GM18520 (cell line): ENCODE results near the gene PHF21A.

Experiments
- ATAC-seq: cut with Tn5 transposase; IDR thresholded peaks from one replicate; pipeline ENCODE4 v1.9.1; 2021; ENCODE audit not compliant: unreplicated experiment

The PHF21A gene

DNA sequence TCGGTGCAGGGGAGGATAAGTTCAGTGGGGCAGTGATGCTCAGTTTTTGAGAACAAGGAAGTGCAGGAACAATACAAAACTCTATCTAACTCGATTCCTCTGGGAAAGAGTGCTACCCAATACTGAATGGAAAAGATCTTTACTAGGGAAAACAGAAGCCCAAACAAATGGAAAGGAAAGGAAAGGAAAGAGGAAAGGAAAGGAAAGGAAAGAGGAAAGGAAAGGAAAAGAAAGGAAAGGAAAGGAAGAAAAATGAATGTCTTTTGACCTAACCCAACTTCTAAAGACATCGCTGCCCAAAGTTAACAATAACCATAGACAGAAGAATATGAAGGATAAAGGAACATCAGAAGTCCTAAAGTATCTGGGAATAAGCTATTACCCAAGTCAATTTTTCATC is 41.6 kb downstream of the PHF21A start:
- ATAC-seq: no peak

- no peak for ATAC-seq
These were observed 45.3 kb downstream of the PHF21A start for GRCh38 chr11:46075928-46076327.

DNA sequence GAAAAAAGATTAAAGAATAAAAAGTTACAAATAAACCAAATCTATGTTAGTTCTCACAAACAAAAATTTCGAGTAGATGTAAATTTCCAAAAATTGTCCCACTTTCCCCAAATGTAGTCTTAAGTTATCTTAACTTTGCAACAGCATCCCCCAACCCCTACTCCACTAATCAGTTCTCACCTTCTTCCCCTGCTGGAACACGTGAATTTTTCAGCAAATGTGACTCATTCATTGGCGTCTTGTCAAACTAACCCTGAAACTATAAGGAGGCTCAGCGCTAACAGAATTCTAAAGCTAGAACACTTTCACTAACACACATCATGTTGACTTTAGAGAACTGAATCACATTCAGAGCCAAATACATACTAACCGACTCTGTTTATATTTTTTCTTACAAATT is 46.1 kb downstream of the PHF21A start:
- ATAC-seq: no peak

DNA sequence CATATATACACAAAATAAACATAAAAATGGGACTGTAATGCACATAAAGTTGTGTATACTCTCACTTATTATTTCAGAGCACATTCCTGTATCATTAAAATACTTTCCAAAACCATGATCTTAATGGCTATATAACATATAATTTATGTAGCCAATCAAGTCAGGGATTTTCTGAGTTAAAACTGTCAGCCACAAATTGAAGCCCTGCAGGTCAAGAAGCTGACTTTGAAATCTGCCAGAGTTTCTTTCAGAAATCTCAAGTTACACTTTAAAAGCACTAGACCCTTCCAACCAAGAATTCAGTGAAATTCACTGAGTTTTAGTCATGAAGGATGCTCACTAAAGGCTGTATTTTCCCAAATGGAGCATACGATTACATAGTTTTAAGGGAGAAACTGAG is 47.6 kb downstream of the PHF21A start:
- ATAC-seq: no peak

DNA sequence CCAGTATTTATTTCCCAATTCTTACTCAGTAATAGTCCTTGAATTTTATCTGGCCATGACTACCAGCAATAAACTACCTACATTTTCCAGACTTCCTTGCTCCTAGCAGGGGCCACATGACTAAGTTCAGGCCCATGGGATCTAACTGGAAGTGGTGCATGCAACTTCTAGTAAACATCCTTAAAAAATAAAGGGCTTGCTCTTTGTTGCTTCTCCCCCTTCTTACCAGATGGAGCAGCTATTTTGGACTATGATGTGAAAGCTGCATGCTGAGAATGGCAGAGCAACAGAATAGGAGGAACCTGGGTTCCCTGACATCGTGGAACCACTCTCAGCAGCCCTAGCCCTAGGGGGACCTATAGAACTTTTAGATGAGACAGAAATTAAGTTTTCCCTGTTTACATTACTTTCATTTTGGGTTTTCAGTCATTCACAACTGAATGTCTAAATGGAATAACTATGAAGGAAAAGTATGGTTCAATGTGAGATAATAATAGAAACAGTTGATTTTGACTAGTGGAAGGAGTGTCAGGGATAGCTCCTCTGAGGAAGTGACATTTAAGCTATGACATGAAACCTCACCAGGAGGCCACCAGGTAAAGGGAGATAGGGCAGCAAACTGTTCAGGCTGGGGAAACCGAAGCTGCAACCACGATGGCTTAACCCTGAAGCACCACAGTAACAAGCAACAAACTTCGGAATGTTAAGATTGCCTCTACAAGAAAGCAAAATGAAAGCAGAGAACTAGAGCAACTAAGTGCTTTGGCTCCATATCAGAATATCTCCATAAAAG is 48.9 kb downstream of the PHF21A start:
- ATAC-seq: no peak

DNA sequence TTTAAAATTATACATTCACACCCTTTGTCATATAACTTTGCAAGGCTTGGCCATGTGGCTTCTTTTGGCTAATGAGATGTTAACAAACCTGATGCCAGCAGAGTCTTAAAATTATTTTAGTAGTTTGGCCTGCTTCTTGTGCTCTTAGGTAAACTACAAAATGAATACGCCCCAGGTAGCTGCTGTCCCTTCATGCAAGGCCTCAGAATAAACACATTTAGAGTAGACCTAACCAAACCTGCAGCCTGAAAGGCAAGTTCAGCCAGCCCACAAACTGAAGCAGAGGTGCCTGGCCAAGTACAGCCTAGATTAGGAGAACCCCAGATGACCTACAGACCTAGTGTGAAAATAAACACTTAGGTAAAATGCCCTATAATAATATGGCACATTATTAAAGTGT is 50.2 kb downstream of the PHF21A start:
- ATAC-seq: no peak

DNA sequence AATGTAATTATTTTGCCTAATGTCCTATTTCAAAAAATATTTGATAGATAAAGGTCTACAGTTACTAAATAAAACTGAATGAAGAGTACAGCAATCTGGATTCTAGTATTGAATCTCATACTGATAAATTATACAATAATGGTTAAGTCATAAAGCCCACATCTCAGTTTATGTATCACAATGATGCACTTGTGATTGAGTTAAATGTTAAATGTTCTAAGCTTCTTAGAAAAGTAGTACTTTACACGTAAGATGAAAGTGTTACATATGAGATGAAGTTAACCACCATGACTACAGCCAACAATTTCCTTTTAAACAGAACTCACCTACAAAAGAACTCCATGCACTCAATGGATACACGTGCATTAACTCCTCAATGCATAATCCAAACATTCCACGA is 51.7 kb downstream of the PHF21A start:
- no peak for ATAC-seq

- ATAC-seq: no peak
These were observed 54.9 kb downstream of the PHF21A start for GRCh38 chr11:46066335-46066734.

GRCh38 chr11:46065681-46066080 is 55.6 kb downstream of the PHF21A start:
- ATAC-seq: no peak

DNA sequence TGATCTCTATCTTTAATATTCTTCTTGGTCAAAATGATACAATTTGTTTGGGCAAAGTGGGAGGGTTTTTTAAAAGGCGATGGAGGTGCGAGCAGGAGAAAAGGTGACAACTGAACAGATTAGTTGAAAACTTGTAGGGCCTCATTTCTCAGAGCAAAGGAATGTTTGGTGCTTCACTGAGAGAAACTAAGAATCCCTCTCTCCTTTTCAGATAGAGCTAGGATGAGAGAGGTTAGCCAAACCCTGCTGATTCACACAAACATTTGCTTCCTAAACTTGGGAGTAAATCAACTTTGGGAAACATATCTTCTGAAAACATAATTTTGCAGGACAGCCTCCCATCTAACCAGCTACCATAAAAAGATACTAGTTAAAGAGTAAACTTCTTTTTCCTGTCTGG is 57.0 kb downstream of the PHF21A start:
- no peak for ATAC-seq

- no peak for ATAC-seq
These were observed 58.1 kb downstream of the PHF21A start for GRCh38 chr11:46063138-46063537.

DNA sequence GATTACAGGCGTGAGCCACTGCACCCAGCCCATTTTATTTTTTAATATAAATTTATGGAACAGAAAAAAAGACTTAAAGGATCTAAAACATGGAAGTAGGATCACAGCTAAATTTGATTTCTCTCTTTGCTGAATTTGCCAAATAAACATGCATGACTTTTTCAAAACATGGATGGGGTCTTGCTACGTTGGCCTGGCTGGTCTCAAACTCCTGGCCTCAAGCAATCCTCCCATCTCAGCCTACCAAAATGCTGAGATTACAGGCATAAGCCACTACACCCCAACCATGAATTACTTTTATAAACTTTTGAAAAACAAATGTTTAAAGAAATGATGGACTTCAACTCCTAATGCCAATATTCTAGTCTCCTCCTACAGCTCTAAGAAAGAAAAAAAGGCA is 61.2 kb downstream of the PHF21A start:
- no peak for ATAC-seq

DNA sequence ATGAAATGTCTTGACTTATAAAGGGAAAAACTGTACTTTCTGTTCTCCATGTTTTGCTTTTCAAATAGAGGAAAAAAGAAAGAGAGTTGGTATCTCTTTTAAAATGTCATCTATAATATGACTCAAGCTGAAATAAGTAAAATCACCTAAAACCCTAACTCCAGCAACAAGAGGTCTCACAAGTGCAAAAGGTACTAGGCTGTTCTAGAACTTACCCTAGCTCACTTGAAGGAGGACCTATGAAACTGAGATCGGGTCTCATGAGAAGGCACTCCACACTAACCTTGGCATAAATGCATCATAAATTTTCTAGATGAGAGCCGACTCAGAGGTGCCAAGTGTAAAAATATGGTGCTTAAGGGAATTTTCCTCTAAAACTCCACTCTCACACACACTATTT is 63.8 kb downstream of the PHF21A start:
- ATAC-seq: no peak

GRCh38 chr11:46055371-46055770 is 65.9 kb downstream of the PHF21A start:
- ATAC-seq: no peak

DNA sequence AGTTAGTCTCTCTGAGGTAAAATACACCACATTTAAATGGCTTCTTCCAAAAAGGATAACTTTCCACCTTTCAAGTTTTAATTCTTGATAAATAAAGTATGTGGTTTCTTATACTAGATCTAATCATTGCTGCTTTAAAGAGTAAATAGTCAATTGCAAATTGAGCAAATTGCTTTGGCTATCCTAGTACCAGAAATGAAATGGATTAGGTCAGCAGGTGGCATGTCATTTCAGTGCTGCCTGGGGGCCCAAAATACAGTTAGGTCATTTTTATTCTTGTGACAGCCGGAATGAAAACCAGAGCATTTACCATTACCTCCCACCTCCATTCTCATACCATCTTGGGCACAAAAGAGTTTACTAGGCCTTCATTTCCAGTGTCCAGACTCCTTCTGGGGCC is 70.2 kb downstream of the PHF21A start:
- no peak for ATAC-seq

DNA sequence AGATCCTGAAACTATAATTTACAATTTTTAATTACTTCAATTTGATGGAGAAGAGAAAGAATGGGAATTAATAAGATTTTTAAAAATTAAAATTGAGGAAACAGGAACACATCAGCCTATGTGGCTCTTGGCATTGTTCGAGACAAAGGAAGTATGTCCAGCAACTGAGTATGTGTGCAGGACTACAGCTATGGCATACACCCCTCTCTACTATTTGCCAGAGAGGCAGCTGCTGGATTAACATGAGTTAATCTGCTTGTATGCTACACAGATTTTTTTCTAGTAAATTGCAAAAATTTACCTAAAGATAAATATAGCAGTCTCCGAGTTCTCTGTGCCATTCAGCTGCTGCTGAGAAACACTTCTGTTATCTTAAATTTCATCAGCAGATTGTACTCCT is 70.6 kb downstream of the PHF21A start:
- no peak for ATAC-seq

GRCh38 chr11:46050003-46050461 is 71.2 kb downstream of the PHF21A start:
- ATAC-seq: no peak

GRCh38 chr11:46049325-46049897 is 71.8 kb downstream of the PHF21A start:
- no peak for ATAC-seq

- no peak for ATAC-seq
These were observed 73.1 kb downstream of the PHF21A start for GRCh38 chr11:46048198-46048597.

GRCh38 chr11:46047520-46047919 is 73.7 kb downstream of the PHF21A start:
- no peak for ATAC-seq

DNA sequence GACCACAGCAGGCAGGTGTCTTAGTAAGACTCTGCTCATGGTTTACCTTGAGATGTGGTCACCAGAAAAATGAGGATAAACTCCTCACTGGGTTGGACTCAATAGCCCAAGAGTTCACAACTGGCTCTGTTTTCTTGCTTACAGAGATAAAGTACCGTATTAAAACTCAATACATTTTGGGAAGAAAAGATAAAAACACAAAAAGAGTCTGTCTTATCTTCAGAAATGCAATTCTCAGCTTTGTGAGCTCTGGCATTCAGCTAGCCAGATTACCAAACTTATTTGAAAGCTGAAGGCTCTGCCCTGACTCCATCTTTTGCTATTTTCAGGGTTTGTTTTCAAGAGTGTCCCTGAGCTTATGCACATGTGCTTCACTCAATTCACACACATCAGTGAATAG is 75.4 kb downstream of the PHF21A start:
- no peak for ATAC-seq

DNA sequence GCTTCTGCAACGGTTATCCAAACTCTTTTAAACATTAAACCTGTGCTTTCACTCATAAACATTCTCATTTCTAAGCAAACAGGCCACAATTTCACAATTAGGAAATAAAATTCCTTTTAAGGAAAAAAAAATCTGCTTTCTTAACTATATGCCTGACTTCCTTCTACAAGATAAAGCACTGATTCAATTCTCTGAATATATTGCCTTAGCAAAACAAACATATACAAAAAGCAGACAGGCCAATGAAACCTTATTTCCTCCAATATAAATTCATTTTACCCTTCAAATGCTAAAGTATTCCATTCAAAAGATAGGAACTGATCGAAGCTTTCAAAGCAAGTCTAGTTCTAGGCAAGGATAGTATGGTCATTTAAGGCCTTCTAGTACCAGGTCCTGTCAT is 76.7 kb downstream of the PHF21A start:
- no peak for ATAC-seq

- no peak for ATAC-seq
These were observed 81.3 kb downstream of the PHF21A start for GRCh38 chr11:46039990-46040389.
